ENCODE results near the gene ZFHX3. TPM values are rescaled to one million over a fixed set of nuclear protein-coding genes. Genes with fewer than 3 reads are reported as not detected.

ZFHX3 gene
- total and polyA plus RNA-seq, 2 of the 8 experiments (the other 6 are each of a cell fraction or from before 2014, with no cell fraction given) = 0.08 to 0.99 TPM

DNA sequence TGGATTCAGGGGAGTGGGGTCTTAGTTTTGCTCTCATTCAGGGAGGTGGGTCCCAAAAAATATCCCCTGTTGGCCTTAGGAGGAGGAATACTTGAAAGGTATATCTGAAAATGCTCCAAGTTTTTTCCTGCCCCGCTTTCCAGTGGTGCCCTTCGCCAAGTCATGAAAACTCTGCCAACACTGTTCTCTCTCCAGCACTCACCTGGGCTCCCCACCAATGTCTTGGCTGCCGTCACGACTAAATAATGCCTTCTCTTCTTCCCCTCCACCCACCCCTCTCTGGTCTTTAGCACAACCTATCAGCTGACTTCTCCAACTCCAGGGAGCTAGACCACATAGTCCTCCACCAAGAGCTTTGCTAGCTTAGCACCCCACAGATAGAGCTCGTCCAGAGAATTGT, 30.6 kb downstream of the ZFHX3 start (continued):
- TF ChIP-seq CHD7 (IDR thresholded peaks at IDR 0.05; ENCODE audit: insufficient replicate concordance, low read length) (no peak), SRF (IDR thresholded peaks at IDR 0.05; ENCODE audit: low read depth, low read length) (no peak), CTBP2 (IDR thresholded peaks at IDR 0.05; ENCODE audit: borderline replicate concordance, insufficient read depth, insufficient read length, low read length) (no peak), TBP (IDR thresholded peaks at IDR 0.05; ENCODE audit: low read depth, low read length) (no peak), SP4 (IDR thresholded peaks at IDR 0.05; ENCODE audit: low read length) (no peak), SIX5 (IDR thresholded peaks at IDR 0.05; ENCODE audit: low read depth, low read length) (no peak), EP300 (IDR thresholded peaks at IDR 0.05; ENCODE audit: borderline replicate concordance in 1 of 2, low read depth in 2 of 2, low read length in 2 of 2) (no peak), RAD21 (IDR thresholded peaks at IDR 0.05 in 1 of 2, conservative IDR thresholded peaks at IDR 0.05 in 1 of 2; ENCODE audit: low read depth in 2 of 2, low read length in 2 of 2) (no peak), CREB1 (IDR thresholded peaks at IDR 0.05) (no peak), EZH2 (IDR thresholded peaks at IDR 0.05; ENCODE audit: low read depth, low read length, severe bottlenecking) (no peak)
- TF ChIP-seq, protein P1, sequence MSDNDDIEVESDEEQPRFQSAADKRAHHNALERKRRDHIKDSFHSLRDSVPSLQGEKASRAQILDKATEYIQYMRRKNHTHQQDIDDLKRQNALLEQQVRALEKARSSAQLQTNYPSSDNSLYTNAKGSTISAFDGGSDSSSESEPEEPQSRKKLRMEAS (IDR thresholded peaks at IDR 0.05) = no peak
